Pancreas (tissue), 10 donors: Measurements from ENCODE around the gene STAT5B. TPM values are rescaled to one million over a fixed set of nuclear protein-coding genes. Genes with fewer than 3 reads are reported as not detected.

Experiments
- ATAC-seq, 4 donors: fragments of 200-7000 bp; cut with Tn5 transposase; one replicate each; pipeline versions ENCODE4 v1.8.0 to v1.9.1; 2020; ENCODE audit warnings: mild to moderate bottlenecking in 4 of 4, moderate library complexity in 4 of 4
- DNase-seq, 6 donors: peaks; one replicate each; pipeline ENCODE4 v3.0.0-alpha.2; 2020
- FAIRE-seq: peaks from 2 replicates; lab custom pipeline; 2012; peaks lifted over from hg19 to GRCh38; lab: Jason Lieb, UNC
- H3K27ac ChIP-seq, 4 donors: fragments of 200-600 bp; sonication (generic); 1 replicate in 3 of 4; 2 replicates in 1 of 4; pipeline versions ENCODE4 v1.5.0 to v1.8.0; 2020
- H3K27me3 ChIP-seq, 4 donors: fragments of 200-600 bp; one replicate each; pipeline ENCODE4 v1.8.0; 2021
- H3K36me3 ChIP-seq, 3 donors: fragments of 200-600 bp; sonication (generic) in 1 of 3; one replicate each; pipeline versions ENCODE4 v1.5.0 to v1.8.0; 2020 to 2021
- H3K4me1 ChIP-seq, 3 donors: fragments of 200-600 bp; one replicate each; pipeline ENCODE4 v1.8.0; 2021
- H3K4me3 ChIP-seq, 4 donors: fragments of 200-600 bp; sonication (generic) in 2 of 4; one replicate each; pipeline versions ENCODE4 v1.5.0 to v1.8.0; 2020 to 2021
- H3K9me3 ChIP-seq, 4 donors: fragments of 200-600 bp; one replicate each; pipeline ENCODE4 v1.8.0; 2021
- CTCF ChIP-seq, 4 donors: fragments of 200-600 bp; sonication (generic) in 3 of 4; IDR thresholded peaks; one replicate each; pipeline versions ENCODE4 v1.5.0 to v1.8.0; 2021; ENCODE audit warnings: antibody characterized with exemption in 4 of 4
- WGBS, 2 donors: extraction: QIAGEN DNeasy Blood & Tissue Kit; methylation state at CpG; one replicate each; pipeline ENCODE4 v1.1.7; 2013; 5-methylcytosine and 5-hydroxymethylcytosine counted together
- intact Hi-C, 3 donors: fragments of 100-400 bp; cut with DNase I; formaldehyde crosslinking; loops; one replicate each; pipeline versions ENCODE4 v1.11.1 to v1.14.2; 2022
- polyA plus RNA-seq, 2 donors: library from polyadenylated mRNA; stranded (reverse); fragments of 200-250 nt; gene quantifications; one replicate each; pipeline ENCODE4 v1.2.3, GENCODE V29; 2013
- total RNA-seq, 6 donors: library from RNA; stranded (reverse); fragmentation: NEBNext Ultra II Directional in 4 of 6; extraction: Animal tissue kit (Norgen Biotek cat#: 25700) in 4 of 6; gene quantifications; one replicate each; pipeline versions ENCODE4 v1.2.1 to v1.2.4, GENCODE V29; 2021 to 2023
- donor health status: healthy with polysubstance abuse.
- donor health status: DM: no; HTN: no; CAD: no; lungs with moderate emphysema.
- donor health status: DM: no; HTN: no; CAD: no.
- donor health status: control.
- donor health status: control.
- donor health status: Bipolar disorder and iron deficiency.
- donor health status: DM: yes; HTN: yes; CAD: no.
- donor health status: DM: no; HTN: no; CAD: no.
- donor health status: DM: no; HTN: no; CAD: no.
- donor health status: DM: yes; HTN: yes; CAD: no.

STAT5B gene
- total and polyA plus RNA-seq, 8 donors, result 17.9 to 27.5 (median 24.1) TPM

GRCh38 chr17:42165751-42166150 is 110.4 kb downstream of the STAT5B start:
- no peak overlapping the region for H3K27ac ChIP-seq
- DNase-seq, result no peak
- H3K4me3 ChIP-seq, result no peak overlapping the region
- no peaks in the 10 kb centered on the region for H3K27me3 ChIP-seq
- TF ChIP-seq CTCF (IDR thresholded peaks at IDR 0.05), result no peak
- 81 to 83% methylated on average over 6 of the region's 6 CpGs for WGBS, 2 donors
- no peaks in the 10 kb centered on the region for H3K4me1 ChIP-seq
- H3K36me3 ChIP-seq, result no peaks in the 10 kb centered on the region
- H3K9me3 ChIP-seq, result no peaks in the 10 kb centered on the region
- intact Hi-C loops, result no loop called here
- no peak for FAIRE-seq
- no peak for ATAC-seq

GRCh38 chr17:42163696-42164407 is 112.3 kb downstream of the STAT5B start:
- no peaks in the 10 kb centered on the region for H3K9me3 ChIP-seq
- FAIRE-seq, result no peak
- no peak overlapping the region for H3K4me3 ChIP-seq
- no peak overlapping the region for H3K27ac ChIP-seq
- no peaks in the 10 kb centered on the region for H3K4me1 ChIP-seq
- H3K36me3 ChIP-seq, result no peaks in the 10 kb centered on the region
- intact Hi-C loops, result no loop called here
- no peaks in the 10 kb centered on the region for H3K27me3 ChIP-seq
- no peak for DNase-seq
- ATAC-seq, result no peak
- no peak for TF ChIP-seq CTCF (IDR thresholded peaks at IDR 0.05)
- 67 to 73% methylated on average over 22 of the region's 22 CpGs for WGBS, 2 donors

- peak in 1 of 4 donors; percentile 17 for TF ChIP-seq CTCF (IDR thresholded peaks at IDR 0.05)
- DNase-seq (peak in 1 of 6 donors; percentile 67), ATAC-seq (peak in 3 of 4 donors; percentile 25 to 55 (median 31)), FAIRE-seq (no peak)
- Histone ChIP-seq H3K27ac (no peak overlapping the region), H3K4me1 (no peaks in the 10 kb centered on the region), H3K4me3 (no peak overlapping the region), H3K9me3 (no peaks in the 10 kb centered on the region), H3K36me3 (no peaks in the 10 kb centered on the region), H3K27me3 (no peaks in the 10 kb centered on the region)
- intact Hi-C loops, result no loop called here
- WGBS, 2 donors, result 45 to 62% methylated on average over 8 of the region's 8 CpGs
Observed at GRCh38 chr17:42163113-42163512, 113.1 kb downstream of the STAT5B start.

GRCh38 chr17:42160531-42160910 is 115.7 kb downstream of the STAT5B start:
- Histone ChIP-seq H3K4me3 (no peak overlapping the region), H3K27ac (no peak overlapping the region), H3K27me3 (no peaks in the 10 kb centered on the region), H3K4me1 (peaks cover 0 to under 1% (median 0%) of the 10 kb centered on the region in 3 donors), H3K9me3 (no peaks in the 10 kb centered on the region), H3K36me3 (no peaks in the 10 kb centered on the region)
- ATAC-seq (no peak), DNase-seq (no peak), FAIRE-seq (no peak)
- WGBS, 2 donors, result 94% methylated on average over 7 of the region's 7 CpGs
- intact Hi-C loops, result no loop called here
- TF ChIP-seq CTCF (IDR thresholded peaks at IDR 0.05), result no peak

GRCh38 chr17:42159796-42160530 is 116.2 kb downstream of the STAT5B start:
- Histone ChIP-seq H3K4me1 (peaks cover 0 to 4% (median 0%) of the 10 kb centered on the region in 3 donors), H3K27me3 (no peaks in the 10 kb centered on the region), H3K9me3 (no peaks in the 10 kb centered on the region), H3K27ac (no peak overlapping the region), H3K36me3 (no peaks in the 10 kb centered on the region), H3K4me3 (no peak overlapping the region)
- intact Hi-C loops, result no loop called here
- ATAC-seq, result no peak
- no peak for DNase-seq
- TF ChIP-seq CTCF (IDR thresholded peaks at IDR 0.05), result no peak
- no peak for FAIRE-seq
- 71 to 74% methylated on average over 14 of the region's 14 CpGs for WGBS, 2 donors
